ENCODE data around the gene TTLL1. TPM values are rescaled to one million over a fixed set of nuclear protein-coding genes. Genes with fewer than 3 reads are reported as not detected.

The TTLL1 gene
- total and polyA plus RNA-seq, 9 of the 15 experiments (the other 6 are each of a cell fraction or from before 2014, with no cell fraction given) = 0.06 to 0.85 (median 0.17) TPM

DNA sequence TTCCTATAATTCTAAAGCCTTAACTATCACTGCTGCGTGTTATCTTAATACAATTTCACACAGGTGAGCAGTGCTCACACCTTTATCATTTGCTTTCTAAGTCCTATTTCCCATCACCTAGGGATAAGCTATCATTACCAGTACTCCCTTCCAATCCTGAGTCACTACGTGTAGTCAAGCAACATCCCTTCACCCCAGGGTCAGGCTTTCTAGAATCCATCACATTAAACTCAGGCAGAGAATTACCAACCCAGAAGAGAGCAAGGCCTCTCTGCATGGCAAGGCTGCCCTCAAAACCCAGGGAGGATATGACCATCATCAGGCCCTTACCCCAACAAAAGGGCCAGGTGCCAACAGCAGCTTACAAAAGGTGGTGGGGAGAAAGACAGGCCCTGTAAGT is 84.1 kb downstream of the TTLL1 start:
- H3K4me1 ChIP-seq (replicated peaks in 1 of 2; ENCODE audit: control insufficient read depth in 2 of 2, insufficient read depth in 2 of 2, low read length in 2 of 2) = peaks cover 25 to 52% of the 10 kb centered on the region in 2 experiments
- TF ChIP-seq, protein P1, sequence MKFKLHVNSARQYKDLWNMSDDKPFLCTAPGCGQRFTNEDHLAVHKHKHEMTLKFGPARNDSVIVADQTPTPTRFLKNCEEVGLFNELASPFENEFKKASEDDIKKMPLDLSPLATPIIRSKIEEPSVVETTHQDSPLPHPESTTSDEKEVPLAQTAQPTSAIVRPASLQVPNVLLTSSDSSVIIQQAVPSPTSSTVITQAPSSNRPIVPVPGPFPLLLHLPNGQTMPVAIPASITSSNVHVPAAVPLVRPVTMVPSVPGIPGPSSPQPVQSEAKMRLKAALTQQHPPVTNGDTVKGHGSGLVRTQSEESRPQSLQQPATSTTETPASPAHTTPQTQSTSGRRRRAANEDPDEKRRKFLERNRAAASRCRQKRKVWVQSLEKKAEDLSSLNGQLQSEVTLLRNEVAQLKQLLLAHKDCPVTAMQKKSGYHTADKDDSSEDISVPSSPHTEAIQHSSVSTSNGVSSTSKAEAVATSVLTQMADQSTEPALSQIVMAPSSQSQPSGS (CRISPR knock-in tag; IDR thresholded peaks at IDR 0.05) = no peak
- no peak for TF ChIP-seq JUND (IDR thresholded peaks at IDR 0.05; ENCODE audit: borderline replicate concordance, low read depth, low read length)
- no peak for TF ChIP-seq JUND (tag; IDR thresholded peaks at IDR 0.05; ENCODE audit: borderline replicate concordance, low read depth, low read length)
- TF ChIP-seq NELFE (IDR thresholded peaks at IDR 0.05; ENCODE audit: insufficient read depth, insufficient read length) = no peak
- TF ChIP-seq POLR2B (IDR thresholded peaks at IDR 0.05; ENCODE audit: low read depth, partially characterized antibody) = no peak
- TF ChIP-seq TAF15 (IDR thresholded peaks at IDR 0.05; ENCODE audit: low read depth, low read length) = no peak
- TF ChIP-seq DACH1 (IDR thresholded peaks at IDR 0.05; ENCODE audit: partially characterized antibody) = no peak
- no peak for TF ChIP-seq ZNF253 (CRISPR knock-in tag; conservative IDR thresholded peaks at IDR 0.05)
- TF ChIP-seq NFE2 (IDR thresholded peaks at IDR 0.05; ENCODE audit: low read depth) = no peak
- TF ChIP-seq, protein P2, sequence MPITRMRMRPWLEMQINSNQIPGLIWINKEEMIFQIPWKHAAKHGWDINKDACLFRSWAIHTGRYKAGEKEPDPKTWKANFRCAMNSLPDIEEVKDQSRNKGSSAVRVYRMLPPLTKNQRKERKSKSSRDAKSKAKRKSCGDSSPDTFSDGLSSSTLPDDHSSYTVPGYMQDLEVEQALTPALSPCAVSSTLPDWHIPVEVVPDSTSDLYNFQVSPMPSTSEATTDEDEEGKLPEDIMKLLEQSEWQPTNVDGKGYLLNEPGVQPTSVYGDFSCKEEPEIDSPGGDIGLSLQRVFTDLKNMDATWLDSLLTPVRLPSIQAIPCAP (CRISPR knock-in tag; IDR thresholded peaks at IDR 0.05; ENCODE audit: borderline replicate concordance) = no peak
- peaks cover 13% of the 10 kb centered on the region for H4K20me1 ChIP-seq (replicated peaks; ENCODE audit: control insufficient read depth, insufficient read depth, low read length)
- 58% methylated on average over 2 of the region's 2 CpGs for WGBS (ENCODE audit: insufficient coverage, low coverage, missing lambda C conversion rate)
- intact Hi-C loops (cut with micrococcal nuclease) (no loop called here), in situ Hi-C loops (cut with MboI) (no loop called here)
- no peak for DNase-seq (ENCODE audit: extremely low read depth in 1 of 4, low spot score in 3 of 4)
- H3K9ac ChIP-seq (ENCODE audit: insufficient read depth in 1 of 2, low read depth in 2 of 2, low read length in 2 of 2) = no peak overlapping the region
- no peaks in the 10 kb centered on the region for H3K36me3 ChIP-seq (ENCODE audit: control insufficient read depth, insufficient read depth, low read length)
- no peak for FAIRE-seq
- no peaks in the 10 kb centered on the region for H3K9me3 ChIP-seq (replicated peaks; ENCODE audit: control insufficient read depth, insufficient read depth, low read depth, low read length)
- H3K9me1 ChIP-seq (ENCODE audit: control insufficient read depth, insufficient read depth, low read length) = no peaks in the 10 kb centered on the region
- peaks cover 85% of the 10 kb centered on the region for H3K79me2 ChIP-seq (ENCODE audit: control insufficient read depth, insufficient read depth, low read length)
- H3K4me3 ChIP-seq = no peak overlapping the region
- CTCF ChIA-PET (ENCODE audit: low intra/inter-chr PET ratio) = no interaction called here
- ATAC-seq = no peak
- POLR2A ChIA-PET = interaction anchor here (0.7 to 1.0 kb wide), 3 partner anchors 8 to 68 kb away, joined by 3 to 4 read pairs (median 3); no protein-coding TSS in a partner anchor
- no peak overlapping the region for H3K4me2 ChIP-seq (ENCODE audit: insufficient read depth, low read length)
- H2AFZ ChIP-seq (ENCODE audit: low read depth, low read length) = no peak overlapping the region
- no peak overlapping the region for H3K27ac ChIP-seq (ENCODE audit: extremely low read depth, low read depth, low read length)
- no peaks in the 10 kb centered on the region for H3K27me3 ChIP-seq (ENCODE audit: control insufficient read depth in 2 of 2, insufficient read depth in 2 of 2, low read length in 2 of 2)
- BruUV-seq (replicated peaks) = no TSS peak

All from K562 (cell line).